Measurements from ENCODE around the gene TRAPPC1. TPM values are rescaled to one million over a fixed set of nuclear protein-coding genes. Genes with fewer than 3 reads are reported as not detected.

The TRAPPC1 gene
- total and polyA plus RNA-seq, 2 experiments from 2014 or later = 45.2 to 234 TPM

GRCh38 chr17:7927596-7927995, 4.2 kb downstream of the TRAPPC1 start (continued):
- TF ChIP-seq CTCF (conservative IDR thresholded peaks at IDR 0.05; ENCODE audit: low read depth in 2 of 2) = no peak
- TF ChIP-seq STAT1 (IDR thresholded peaks at IDR 0.05; ENCODE audit: unreplicated experiment) = no peak
- no peak for TF ChIP-seq EZH2 (IDR thresholded peaks at IDR 0.05; ENCODE audit: low read depth, unreplicated experiment)
- no peak for TF ChIP-seq ZNF114 (CRISPR knock-in tag; IDR thresholded peaks at IDR 0.05)
- TF ChIP-seq REST (IDR thresholded peaks at IDR 0.05; ENCODE audit: unreplicated experiment) = no peak
- no peak for TF ChIP-seq CREB1 (CRISPR knock-in tag; IDR thresholded peaks at IDR 0.05; ENCODE audit: low read depth)
- no peak for TF ChIP-seq ETS1 (IDR thresholded peaks at IDR 0.05)
- no peak for TF ChIP-seq NANOG (IDR thresholded peaks at IDR 0.05; ENCODE audit: borderline replicate concordance)
- TF ChIP-seq ZNF331 (CRISPR knock-in tag; IDR thresholded peaks at IDR 0.05; ENCODE audit: low read depth) = no peak
- TF ChIP-seq POLR2AphosphoS5 (IDR thresholded peaks at IDR 0.05; ENCODE audit: low read depth) = no peak

GRCh38 chr17:7922845-7923628, 8.7 kb downstream of the TRAPPC1 start:
- H3K27ac ChIP-seq (ENCODE audit: low read depth) = no peak overlapping the region
- no peaks in the 10 kb centered on the region for H3K79me2 ChIP-seq (replicated peaks; ENCODE audit: insufficient read depth)
- H3K4me3 Mint-ChIP-seq = peak overlapping the region; percentile 65
- ATAC-seq (peak; percentile 89), DNase-seq (ENCODE audit: low spot score) (peak; percentile 94)
- H3K4me3 ChIP-seq = peak overlapping the region; percentile 53
- peak overlapping the region; percentile 92; the same call in 1 of the 2 replicates for H2AFZ ChIP-seq
- H3K4me1 Mint-ChIP-seq = peaks cover 11% of the 10 kb centered on the region
- H3F3A ChIP-seq (replicated peaks; ENCODE audit: low read depth) = no peaks in the 10 kb centered on the region; the same call in 1 of the 2 replicates
- H3K36me3 ChIP-seq (ENCODE audit: insufficient read depth) = no peaks in the 10 kb centered on the region
- H3K4me1 ChIP-seq (ENCODE audit: insufficient read depth) = peaks cover 6% of the 10 kb centered on the region
- peak overlapping the region; percentile 90 for H3K4me2 ChIP-seq
- peaks cover 92% of the 10 kb centered on the region for H3K27me3 ChIP-seq (ENCODE audit: insufficient read depth)
- peaks cover 2% of the 10 kb centered on the region; the same call in 2 of the 3 replicates for H3K9me3 Mint-ChIP-seq
- no peaks in the 10 kb centered on the region for H3K36me3 Mint-ChIP-seq (ENCODE audit: low read depth)
- no peaks in the 10 kb centered on the region for H3K9me2 ChIP-seq (ENCODE audit: insufficient read depth)
- no peak overlapping the region for H3K27ac Mint-ChIP-seq
- TF ChIP-seq CREB1 (CRISPR knock-in tag; IDR thresholded peaks at IDR 0.05; ENCODE audit: low read depth) (peak; percentile 60), CTCF (conservative IDR thresholded peaks at IDR 0.05; ENCODE audit: low read depth in 2 of 2) (0 out of 4 replicates have a peak, but pooled peaks of 1 of the 2 experiments have one; percentile 10), JUNB (IDR thresholded peaks at IDR 0.05; ENCODE audit: unreplicated experiment) (no peak), ZNF114 (CRISPR knock-in tag; IDR thresholded peaks at IDR 0.05) (no peak), EZH2 (IDR thresholded peaks at IDR 0.05; ENCODE audit: low read depth, unreplicated experiment) (peak; percentile 6)
- H4K20me1 ChIP-seq (replicated peaks; ENCODE audit: insufficient read depth) = no peaks in the 10 kb centered on the region; the same call in 1 of the 2 replicates
- H3K27me3 Mint-ChIP-seq (ENCODE audit: insufficient read depth, low read depth, poor library complexity) = peaks cover 64% of the 10 kb centered on the region

Data from GM23338 (cell line).